ENCODE measurements around the gene KCNIP2.

GRCh38 chr10:101887775-101888174, 44.2 kb upstream of the KCNIP2 start:
- TF ChIP-seq CTCF (IDR thresholded peaks at IDR 0.05) (no peak), ZFX (IDR thresholded peaks at IDR 0.05; ENCODE audit: borderline replicate concordance) (no peak)

All from 22Rv1 (cell line).